K562 (cell line): ENCODE measurements around the gene SIKE1. TPM values are rescaled to one million over a fixed set of nuclear protein-coding genes. Genes with fewer than 3 reads are reported as not detected.

Experiments used
- ATAC-seq: fragments of 200-7000 bp; cut with Tn5 transposase; 3 replicates; pipeline ENCODE4 v1.9.1; 2020; ENCODE audit warnings: moderate library complexity
- BruUV-seq: library from RNA; stranded (reverse); fragments of 400-500 nt; replicated peaks from 2 replicates; lab custom pipeline; 2021; lab: Mats Ljungman, UMichigan
- CTCF ChIA-PET: fragments of 300-600 bp; formaldehyde crosslinking; extraction: SDS; loops from one replicate; lab custom pipeline; 2021; ENCODE audit warnings: low intra/inter-chr PET ratio; lab: Yijun Ruan, JAX
- POLR2A ChIA-PET: fragments of 300-600, 350-650 bp; sonication (Branson Sonifier 250); formaldehyde crosslinking; extraction: SDS; loops from one replicate; lab custom pipeline; 2021; ENCODE audit warnings: antibody characterized with exemption, inconsistent platforms; lab: Yijun Ruan, JAX
- DNase-seq, 4 experiments: peaks; one replicate each; pipeline versions ENCODE4 v3.0.0 to v3.0.0-alpha.2; 2011 to 2018; ENCODE audit warnings: low spot score in 3 of 4, mixed read lengths in 3 of 4; ENCODE audit errors: extremely low read depth in 1 of 4
- FAIRE-seq: peaks from 2 replicates; lab custom pipeline; 2011; peaks lifted over from hg19 to GRCh38; lab: Jason Lieb, UNC
- H2AFZ ChIP-seq: 2 replicates; pipeline ENCODE4 v1.6.0; 2011; ENCODE audit warnings: low read depth, low read length, control low read depth, inconsistent platforms
- H3K27ac ChIP-seq: fragments of 200-600 bp; 3 replicates; pipeline ENCODE4 v1.8.0; 2011; ENCODE audit warnings: low read depth, mild to moderate bottlenecking, control low read depth, inconsistent platforms, low read length, moderate library complexity, mixed read lengths; ENCODE audit errors: extremely low read depth
- H3K27me3 ChIP-seq, 2 experiments: fragments of 300-600 bp in 1 of 2; 2 replicates in 1 of 2; 3 replicates in 1 of 2; pipeline versions ENCODE4 v1.6.0 to v1.8.0; 2011; ENCODE audit warnings: inconsistent platforms in 2 of 2, low read length in 2 of 2, mild to moderate bottlenecking in 1 of 2, mixed read lengths in 1 of 2, moderate library complexity in 1 of 2; ENCODE audit not compliant: control insufficient read depth in 2 of 2, insufficient read depth in 2 of 2
- H3K36me3 ChIP-seq: fragments of 300-600 bp; 3 replicates; pipeline ENCODE4 v1.8.0; 2011; ENCODE audit warnings: mild to moderate bottlenecking, low read length, inconsistent platforms; ENCODE audit not compliant: control insufficient read depth, insufficient read depth
- H3K4me1 ChIP-seq, 2 experiments: fragments of 200-600 bp in 1 of 2; replicated peaks in 1 of 2; 2 replicates in 1 of 2; 3 replicates in 1 of 2; pipeline versions ENCODE4 v1.5.1 to v1.8.0; 2011; ENCODE audit warnings: inconsistent platforms in 2 of 2, low read length in 2 of 2, mild to moderate bottlenecking in 1 of 2, mixed read lengths in 1 of 2, moderate library complexity in 1 of 2; ENCODE audit not compliant: control insufficient read depth in 2 of 2, insufficient read depth in 2 of 2
- H3K4me2 ChIP-seq: 2 replicates; pipeline ENCODE4 v1.6.1; 2011; ENCODE audit warnings: low read length, control low read depth, inconsistent platforms, mixed read lengths; ENCODE audit not compliant: insufficient read depth
- H3K4me3 ChIP-seq: fragments of 200-600 bp; sonication (generic), shearing (Covaris generic); 2 replicates; pipeline ENCODE4 v1.5.1; 2016; ENCODE audit warnings: control low read depth, inconsistent platforms
- H3K79me2 ChIP-seq: fragments of 200-600 bp; 3 replicates; pipeline ENCODE4 v1.8.0; 2011; ENCODE audit warnings: low read length, inconsistent platforms; ENCODE audit not compliant: control insufficient read depth, insufficient read depth
- H3K9ac ChIP-seq, 2 experiments: 2 replicates each; pipeline versions ENCODE4 v1.6.0 to v1.6.1; 2011; ENCODE audit warnings: low read depth in 2 of 2, low read length in 2 of 2, control low read depth in 1 of 2, inconsistent platforms in 1 of 2, mild to moderate bottlenecking in 1 of 2, mixed read lengths in 1 of 2; ENCODE audit not compliant: insufficient read depth in 1 of 2
- H3K9me1 ChIP-seq: one replicate; pipeline ENCODE4 v1.6.0; 2011; ENCODE audit warnings: inconsistent platforms, mild to moderate bottlenecking, low read length, moderate library complexity; ENCODE audit not compliant: control insufficient read depth, insufficient read depth
- H3K9me3 ChIP-seq: replicated peaks from 2 replicates; pipeline ENCODE4 v1.5.1; 2011; ENCODE audit warnings: low read depth, low read length, inconsistent platforms; ENCODE audit not compliant: control insufficient read depth, insufficient read depth
- H4K20me1 ChIP-seq: replicated peaks from 2 replicates; pipeline ENCODE4 v1.6.1; 2011; ENCODE audit warnings: low read length, inconsistent platforms, mixed read lengths; ENCODE audit not compliant: control insufficient read depth, insufficient read depth
- DMBX1 ChIP-seq: fragments of 250-450 bp; sonication (Bioruptor Pico); IDR thresholded peaks from 2 replicates; pipeline ENCODE4 v1.8.0; 2022; ENCODE audit warnings: inconsistent platforms, mild to moderate bottlenecking, moderate library complexity, borderline replicate concordance
- SRF ChIP-seq, 2 experiments: fragments of 250-450, 450-650 bp in 1 of 2; sonication (Bioruptor Pico) in 1 of 2; sonication (generic) in 1 of 2; formaldehyde crosslinking; IDR thresholded peaks; 2 replicates each; pipeline versions ENCODE4 v1.5.0 to v1.5.1; 2020 to 2022; ENCODE audit warnings: mild to moderate bottlenecking in 1 of 2, missing genetic modification reagents in 1 of 2
- TOE1 ChIP-seq, 2 experiments: fragments of 450-650 bp in 1 of 2; sonication (generic) in 1 of 2; formaldehyde crosslinking in 1 of 2; IDR thresholded peaks; 2 replicates each; pipeline versions ENCODE4 v1.7.1 to v1.8.0; 2016 to 2022; ENCODE audit warnings: borderline replicate concordance in 2 of 2, mild to moderate bottlenecking in 2 of 2, antibody characterized with exemption in 1 of 2, inconsistent platforms in 1 of 2, low read depth in 1 of 2, missing genetic modification reagents in 1 of 2, moderate library complexity in 1 of 2
- ZNF316 ChIP-seq: fragments of 450-650 bp; IDR thresholded peaks from 2 replicates; pipeline ENCODE4 v1.6.1; 2016
- WGBS: fragments of 100-300 bp; shearing (Covaris generic); methylation state at CpG from one replicate; pipeline ENCODE4 v1.1.6; 2016; ENCODE audit warnings: low coverage, mixed read lengths; ENCODE audit not compliant: insufficient coverage; ENCODE audit errors: missing lambda C conversion rate; 5-methylcytosine and 5-hydroxymethylcytosine counted together
- in situ Hi-C: fragments of 300-500 bp; cut with MboI; formaldehyde crosslinking; loops from 4 replicates; pipeline ENCODE4 v1.15.0; 2018; ENCODE audit warnings: inconsistent platforms, mixed read lengths
- intact Hi-C: fragments of 100-400 bp; cut with micrococcal nuclease; formaldehyde crosslinking; loops from 2 replicates; pipeline ENCODE4 v1.14.2; 2022
- polyA plus RNA-seq, 8 experiments: library from polyadenylated mRNA; depleted of rRNA in 4 of 8; stranded (reverse) in 5 of 8; unstranded in 3 of 8; fragments of >200 nt; fragmentation: Nextera tagmentation in 2 of 8; fragmentation: Illumina TruSeq in 1 of 8; extraction: Ambion mirVana in 2 of 8; extraction: Trizol in 1 of 8; gene quantifications; 2 replicates each; pipeline versions ENCODE4 v1.2.1 to v1.2.3, GENCODE V29; 2011 to 2014; ENCODE audit warnings: inconsistent platforms in 1 of 8, missing spikeins in 1 of 8
- total RNA-seq, 7 experiments: library from RNA; depleted of rRNA in 6 of 7; stranded (reverse); fragments of >200 nt in 6 of 7; fragmentation: Illumina TruSeq in 2 of 7; extraction: Trizol in 2 of 7; gene quantifications; 2 replicates each; pipeline versions ENCODE4 v1.2.1 to v1.2.3, GENCODE V29; 2011 to 2021; ENCODE audit warnings: low replicate concordance in 1 of 7
- TF ChIP-seq, protein P1 (sequence below): fragments of 450-650 bp; IDR thresholded peaks from 2 replicates; pipeline ENCODE4 v1.6.1; 2016; ENCODE audit warnings: antibody characterized with exemption
- TF ChIP-seq, protein P2 (sequence below): IDR thresholded peaks from 3 replicates; pipeline ENCODE4 v1.6.1; 2011; ENCODE audit warnings: borderline replicate concordance, mild to moderate bottlenecking; ENCODE audit not compliant: insufficient read length, insufficient read depth
- TF ChIP-seq, protein P3 (sequence below), 2 experiments: IDR thresholded peaks; 2 replicates each; pipeline ENCODE4 v1.6.1; 2011; ENCODE audit warnings: borderline replicate concordance in 1 of 2, control low read depth in 1 of 2, low read depth in 1 of 2, low read length in 1 of 2, mild to moderate bottlenecking in 1 of 2, mixed read lengths in 1 of 2, moderate library complexity in 1 of 2; ENCODE audit not compliant: insufficient read depth in 1 of 2, insufficient read length in 1 of 2, poor library complexity in 1 of 2, severe bottlenecking in 1 of 2; ENCODE audit errors: extremely low read depth in 1 of 2
- TF ChIP-seq, protein P4 (sequence below), 3 experiments: fragments of 200-800 bp in 1 of 3; fragments of 250-450 bp in 1 of 3; fragments of 450-650 bp in 1 of 3; sonication (Bioruptor Pico) in 1 of 3; sonication (Bioruptor generic) in 1 of 3; formaldehyde crosslinking in 1 of 3; IDR thresholded peaks; 2 replicates each; pipeline versions ENCODE4 v1.6.1 to v1.8.0; 2016 to 2022; ENCODE audit warnings: mild to moderate bottlenecking in 2 of 3, missing genetic modification characterization in 2 of 3, missing compliant biosample characterization in 1 of 3, moderate library complexity in 1 of 3

The SIKE1 gene
- total and polyA plus RNA-seq, 9 of the 15 experiments (the other 6 are each of a cell fraction or from before 2014, with no cell fraction given), result 21.8 to 144 (median 76.3) TPM

DNA sequence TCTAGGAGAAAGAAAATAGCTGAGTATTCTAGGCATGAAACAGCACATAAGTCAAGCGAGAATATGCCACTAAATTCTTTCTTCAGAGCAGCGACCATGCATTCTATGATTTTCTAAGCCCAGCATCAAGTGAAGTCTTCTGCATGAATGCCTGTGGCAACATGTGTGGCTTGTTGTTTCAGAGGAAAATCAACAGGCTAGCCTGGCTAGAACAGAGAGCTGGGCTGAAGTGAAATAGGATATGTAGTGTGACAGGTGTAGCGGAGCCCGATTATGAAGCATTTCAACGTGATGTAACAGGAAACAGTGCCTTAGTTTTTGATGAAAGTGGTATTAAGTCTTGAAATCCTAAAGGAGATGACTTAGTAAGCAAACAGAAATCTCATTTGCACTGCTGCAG is 29.7 kb downstream of the SIKE1 start (continued):
- TF ChIP-seq, protein P1, sequence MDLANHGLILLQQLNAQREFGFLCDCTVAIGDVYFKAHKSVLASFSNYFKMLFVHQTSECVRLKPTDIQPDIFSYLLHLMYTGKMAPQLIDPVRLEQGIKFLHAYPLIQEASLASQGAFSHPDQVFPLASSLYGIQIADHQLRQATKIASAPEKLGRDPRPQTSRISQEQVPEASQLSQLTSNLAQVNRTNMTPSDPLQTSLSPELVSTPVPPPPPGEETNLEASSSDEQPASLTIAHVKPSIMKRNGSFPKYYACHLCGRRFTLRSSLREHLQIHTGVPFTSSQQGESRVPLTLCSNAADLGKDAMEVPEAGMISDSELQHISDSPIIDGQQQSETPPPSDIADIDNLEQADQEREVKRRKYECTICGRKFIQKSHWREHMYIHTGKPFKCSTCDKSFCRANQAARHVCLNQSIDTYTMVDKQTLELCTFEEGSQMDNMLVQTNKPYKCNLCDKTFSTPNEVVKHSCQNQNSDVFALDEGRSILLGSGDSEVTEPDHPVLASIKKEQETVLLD, result no peak
- TF ChIP-seq TOE1 (IDR thresholded peaks at IDR 0.05; ENCODE audit: borderline replicate concordance), result no peak
- no peak for TF ChIP-seq TOE1 (CRISPR knock-in tag; IDR thresholded peaks at IDR 0.05; ENCODE audit: borderline replicate concordance, low read depth)
- TF ChIP-seq, protein P2, sequence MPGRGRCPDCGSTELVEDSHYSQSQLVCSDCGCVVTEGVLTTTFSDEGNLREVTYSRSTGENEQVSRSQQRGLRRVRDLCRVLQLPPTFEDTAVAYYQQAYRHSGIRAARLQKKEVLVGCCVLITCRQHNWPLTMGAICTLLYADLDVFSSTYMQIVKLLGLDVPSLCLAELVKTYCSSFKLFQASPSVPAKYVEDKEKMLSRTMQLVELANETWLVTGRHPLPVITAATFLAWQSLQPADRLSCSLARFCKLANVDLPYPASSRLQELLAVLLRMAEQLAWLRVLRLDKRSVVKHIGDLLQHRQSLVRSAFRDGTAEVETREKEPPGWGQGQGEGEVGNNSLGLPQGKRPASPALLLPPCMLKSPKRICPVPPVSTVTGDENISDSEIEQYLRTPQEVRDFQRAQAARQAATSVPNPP, result no peak
- TF ChIP-seq, protein P3, sequence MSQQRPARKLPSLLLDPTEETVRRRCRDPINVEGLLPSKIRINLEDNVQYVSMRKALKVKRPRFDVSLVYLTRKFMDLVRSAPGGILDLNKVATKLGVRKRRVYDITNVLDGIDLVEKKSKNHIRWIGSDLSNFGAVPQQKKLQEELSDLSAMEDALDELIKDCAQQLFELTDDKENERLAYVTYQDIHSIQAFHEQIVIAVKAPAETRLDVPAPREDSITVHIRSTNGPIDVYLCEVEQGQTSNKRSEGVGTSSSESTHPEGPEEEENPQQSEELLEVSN (IDR thresholded peaks at IDR 0.05; ENCODE audit: borderline replicate concordance in 1 of 2, extremely low read depth in 1 of 2, insufficient read depth in 1 of 2, insufficient read length in 1 of 2, low read depth in 1 of 2, low read length in 1 of 2, poor library complexity in 1 of 2, severe bottlenecking in 1 of 2), result no peak

DNA sequence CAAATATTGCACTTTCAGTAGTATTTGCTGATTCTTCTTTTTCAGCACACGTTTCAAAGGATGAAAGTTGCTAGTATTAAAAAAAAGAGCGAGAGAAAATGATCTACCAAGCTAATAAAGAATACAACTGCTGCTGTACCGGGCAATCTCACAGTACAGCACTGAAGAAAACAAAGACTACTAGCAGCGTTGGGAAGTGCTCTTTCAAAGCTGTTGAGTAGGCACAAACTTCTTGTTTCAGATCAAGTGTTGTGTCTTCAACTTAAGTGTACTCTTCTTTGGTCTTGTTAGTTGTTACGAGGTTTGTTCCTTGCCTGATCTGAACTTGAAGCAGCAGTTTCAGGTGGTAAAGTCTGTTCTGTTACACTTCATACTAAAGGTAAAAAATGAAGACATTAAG is 30.6 kb downstream of the SIKE1 start:
- TF ChIP-seq SRF (CRISPR knock-in tag; IDR thresholded peaks at IDR 0.05) (no peak), DMBX1 (no peak), ZNF316 (peak; percentile 41; the same call in 1 of the 2 replicates)
- TF ChIP-seq, protein P4, sequence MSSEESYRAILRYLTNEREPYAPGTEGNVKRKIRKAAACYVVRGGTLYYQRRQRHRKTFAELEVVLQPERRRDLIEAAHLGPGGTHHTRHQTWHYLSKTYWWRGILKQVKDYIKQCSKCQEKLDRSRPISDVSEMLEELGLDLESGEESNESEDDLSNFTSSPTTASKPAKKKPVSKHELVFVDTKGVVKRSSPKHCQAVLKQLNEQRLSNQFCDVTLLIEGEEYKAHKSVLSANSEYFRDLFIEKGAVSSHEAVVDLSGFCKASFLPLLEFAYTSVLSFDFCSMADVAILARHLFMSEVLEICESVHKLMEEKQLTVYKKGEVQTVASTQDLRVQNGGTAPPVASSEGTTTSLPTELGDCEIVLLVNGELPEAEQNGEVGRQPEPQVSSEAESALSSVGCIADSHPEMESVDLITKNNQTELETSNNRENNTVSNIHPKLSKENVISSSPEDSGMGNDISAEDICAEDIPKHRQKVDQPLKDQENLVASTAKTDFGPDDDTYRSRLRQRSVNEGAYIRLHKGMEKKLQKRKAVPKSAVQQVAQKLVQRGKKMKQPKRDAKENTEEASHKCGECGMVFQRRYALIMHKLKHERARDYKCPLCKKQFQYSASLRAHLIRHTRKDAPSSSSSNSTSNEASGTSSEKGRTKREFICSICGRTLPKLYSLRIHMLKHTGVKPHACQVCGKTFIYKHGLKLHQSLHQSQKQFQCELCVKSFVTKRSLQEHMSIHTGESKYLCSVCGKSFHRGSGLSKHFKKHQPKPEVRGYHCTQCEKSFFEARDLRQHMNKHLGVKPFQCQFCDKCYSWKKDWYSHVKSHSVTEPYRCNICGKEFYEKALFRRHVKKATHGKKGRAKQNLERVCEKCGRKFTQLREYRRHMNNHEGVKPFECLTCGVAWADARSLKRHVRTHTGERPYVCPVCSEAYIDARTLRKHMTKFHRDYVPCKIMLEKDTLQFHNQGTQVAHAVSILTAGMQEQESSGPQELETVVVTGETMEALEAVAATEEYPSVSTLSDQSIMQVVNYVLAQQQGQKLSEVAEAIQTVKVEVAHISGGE (CRISPR knock-in tag; IDR thresholded peaks at IDR 0.05), result 0 out of 6 replicates have a peak, but pooled peaks of 1 of the 3 experiments have one; percentile 10
- TF ChIP-seq, all 486 proteins: peak for 2
- Histone ChIP-seq H3K79me2 (peaks cover 100% of the 10 kb centered on the region), H3K4me3 (no peak overlapping the region), H3K27ac (no peak overlapping the region), H3K9me1 (no peaks in the 10 kb centered on the region), H3K4me1 (peaks cover 3 to 22% of the 10 kb centered on the region in 2 experiments; a peak in 4 of 5 replicates), H3K9me3 (no peaks in the 10 kb centered on the region), H2AFZ (no peak overlapping the region), H3K36me3 (peaks cover 83% of the 10 kb centered on the region), H3K9ac (no peak overlapping the region), H3K27me3 (no peaks in the 10 kb centered on the region), H4K20me1 (peaks cover 39% of the 10 kb centered on the region), H3K4me2 (no peak overlapping the region)
- CTCF ChIA-PET, result no interaction called here
- WGBS, result 97% methylated on average over 5 of the region's 5 CpGs
- intact Hi-C loops, result loop anchor here (10.0 kb wide), 1 partner anchor 405 kb away; no protein-coding TSS in a partner anchor
- ATAC-seq (no peak), DNase-seq (no peak), FAIRE-seq (no peak)
- in situ Hi-C loops, result no loop called here
- BruUV-seq, result no TSS peak
- POLR2A ChIA-PET, result no interaction called here
